Parathyroid adenoma (tissue), 2 donors: ENCODE results near the gene PRRX2.
A peak's percentile ranks its signal among the peaks of the same experiment; 100 is the strongest.
"Not testable (repeated sequence)": the region's sequence is repeated elsewhere in the genome, so short reads cannot be mapped to it uniquely, and the experiment has no call there.

Experiments
- H2AFZ ChIP-seq: fragments of 300-600 bp; sonication (generic); one replicate; pipeline ENCODE4 v1.7.0; 2017; ENCODE audit warnings: antibody characterized with exemption, mild to moderate bottlenecking
- H3K27ac ChIP-seq: fragments of 300-600 bp; sonication (generic); one replicate; pipeline ENCODE4 v1.7.0; 2017
- H3K27me3 ChIP-seq: fragments of 300-600 bp; sonication (generic); one replicate; pipeline ENCODE4 v1.7.0; 2017; ENCODE audit warnings: low read length; ENCODE audit not compliant: control insufficient read depth, insufficient read depth
- H3K36me3 ChIP-seq: fragments of 300-600 bp; sonication (generic); one replicate; pipeline ENCODE4 v1.7.0; 2017; ENCODE audit warnings: low read length; ENCODE audit not compliant: control insufficient read depth, insufficient read depth
- H3K4me1 ChIP-seq: fragments of 300-600 bp; sonication (generic); one replicate; pipeline ENCODE4 v1.7.0; 2017; ENCODE audit warnings: control low read depth
- H3K4me2 ChIP-seq: fragments of 300-600 bp; sonication (generic); one replicate; pipeline ENCODE4 v1.7.0; 2017; ENCODE audit warnings: low read length
- H3K4me3 ChIP-seq: fragments of 300-600 bp; sonication (generic); one replicate; pipeline ENCODE4 v1.7.0; 2017; ENCODE audit warnings: low read depth, low read length
- H3K79me2 ChIP-seq: fragments of 300-600 bp; sonication (generic); one replicate; pipeline ENCODE4 v1.7.0; 2017; ENCODE audit warnings: control low read depth
- H3K9ac ChIP-seq: fragments of 300-600 bp; sonication (generic); one replicate; pipeline ENCODE4 v1.7.0; 2017; ENCODE audit warnings: mild to moderate bottlenecking
- H3K9me3 ChIP-seq: fragments of 300-600 bp; sonication (generic); one replicate; pipeline ENCODE4 v1.7.0; 2017; ENCODE audit warnings: low read length; ENCODE audit not compliant: control insufficient read depth
- TF ChIP-seq, protein P1 (sequence below): fragments of 300-600 bp; sonication (generic); IDR thresholded peaks from one replicate; pipeline ENCODE4 v1.7.0; 2017; ENCODE audit warnings: antibody characterized with exemption, mild to moderate bottlenecking
- donor health status: primary hyperparathyroidism.

PRRX2 gene

DNA sequence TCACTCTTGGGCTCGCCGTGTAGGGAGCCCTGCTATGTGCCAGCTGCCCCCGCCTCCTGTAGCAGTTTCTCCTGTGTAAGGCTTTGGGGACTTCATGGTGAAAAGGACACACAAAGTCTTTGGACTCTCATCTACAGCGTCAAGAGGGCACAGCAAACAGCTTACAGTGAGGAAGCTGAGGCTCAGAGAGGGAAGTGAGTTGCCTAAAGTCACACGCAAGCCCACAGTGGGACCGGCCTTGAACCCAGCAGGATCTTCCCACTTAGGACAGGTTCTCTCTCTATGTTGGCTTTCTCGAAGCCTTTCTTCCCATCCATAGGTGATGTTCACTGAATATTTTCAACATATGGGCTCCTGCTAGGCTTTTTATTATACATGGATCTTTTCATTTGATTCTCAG, 9.8 kb upstream of the PRRX2 start:
- Histone ChIP-seq H3K79me2 (no peaks in the 10 kb centered on the region), H3K27me3 (no peaks in the 10 kb centered on the region), H3K9me3 (no peaks in the 10 kb centered on the region), H3K4me1 (no peaks in the 10 kb centered on the region), H3K36me3 (no peaks in the 10 kb centered on the region), H3K27ac (no peak overlapping the region), H3K4me3 (no peak overlapping the region), H2AFZ (no peak overlapping the region), H3K9ac (no peak overlapping the region), H3K4me2 (no peak overlapping the region)
- TF ChIP-seq, protein P1, sequence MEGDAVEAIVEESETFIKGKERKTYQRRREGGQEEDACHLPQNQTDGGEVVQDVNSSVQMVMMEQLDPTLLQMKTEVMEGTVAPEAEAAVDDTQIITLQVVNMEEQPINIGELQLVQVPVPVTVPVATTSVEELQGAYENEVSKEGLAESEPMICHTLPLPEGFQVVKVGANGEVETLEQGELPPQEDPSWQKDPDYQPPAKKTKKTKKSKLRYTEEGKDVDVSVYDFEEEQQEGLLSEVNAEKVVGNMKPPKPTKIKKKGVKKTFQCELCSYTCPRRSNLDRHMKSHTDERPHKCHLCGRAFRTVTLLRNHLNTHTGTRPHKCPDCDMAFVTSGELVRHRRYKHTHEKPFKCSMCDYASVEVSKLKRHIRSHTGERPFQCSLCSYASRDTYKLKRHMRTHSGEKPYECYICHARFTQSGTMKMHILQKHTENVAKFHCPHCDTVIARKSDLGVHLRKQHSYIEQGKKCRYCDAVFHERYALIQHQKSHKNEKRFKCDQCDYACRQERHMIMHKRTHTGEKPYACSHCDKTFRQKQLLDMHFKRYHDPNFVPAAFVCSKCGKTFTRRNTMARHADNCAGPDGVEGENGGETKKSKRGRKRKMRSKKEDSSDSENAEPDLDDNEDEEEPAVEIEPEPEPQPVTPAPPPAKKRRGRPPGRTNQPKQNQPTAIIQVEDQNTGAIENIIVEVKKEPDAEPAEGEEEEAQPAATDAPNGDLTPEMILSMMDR = no peak

DNA sequence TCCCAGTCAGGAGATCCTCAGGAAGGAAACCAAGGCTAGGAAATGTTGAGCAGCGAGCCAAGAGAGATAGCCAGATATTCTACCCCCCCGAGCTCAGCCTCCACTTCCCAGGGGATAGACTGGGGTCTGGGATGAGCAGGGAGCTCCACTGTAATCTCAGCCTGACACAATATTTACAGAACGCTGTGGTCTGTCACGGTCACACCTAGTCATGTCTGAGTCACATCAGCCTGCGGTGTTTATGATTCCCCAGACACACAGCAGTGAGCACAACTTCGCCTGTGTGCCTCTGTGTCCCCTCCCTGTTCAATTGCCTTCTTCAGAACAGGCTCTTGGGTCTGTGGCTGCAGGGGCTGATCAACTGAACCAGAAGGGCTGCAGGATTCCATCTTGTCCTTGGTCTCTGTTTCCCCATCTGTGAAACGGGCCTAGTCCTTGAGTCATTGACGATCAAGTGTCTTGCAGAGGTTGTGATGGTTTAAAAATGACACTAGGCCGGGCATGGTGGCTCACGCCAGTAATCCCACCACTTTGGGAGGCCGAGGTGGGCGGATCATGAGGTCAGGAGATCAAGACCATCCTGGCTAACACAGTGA, 8.6 kb upstream of the PRRX2 start:
- no peaks in the 10 kb centered on the region for H3K36me3 ChIP-seq
- no peak overlapping the region for H3K27ac ChIP-seq
- TF ChIP-seq, protein P1 = no peak
- H3K4me3 ChIP-seq = no peak overlapping the region
- no peak overlapping the region for H3K4me2 ChIP-seq
- H3K9me3 ChIP-seq = no peaks in the 10 kb centered on the region
- H3K4me1 ChIP-seq = no peaks in the 10 kb centered on the region
- no peaks in the 10 kb centered on the region for H3K27me3 ChIP-seq
- no peak overlapping the region for H3K9ac ChIP-seq
- H3K79me2 ChIP-seq = no peaks in the 10 kb centered on the region
- H2AFZ ChIP-seq = no peak overlapping the region

DNA sequence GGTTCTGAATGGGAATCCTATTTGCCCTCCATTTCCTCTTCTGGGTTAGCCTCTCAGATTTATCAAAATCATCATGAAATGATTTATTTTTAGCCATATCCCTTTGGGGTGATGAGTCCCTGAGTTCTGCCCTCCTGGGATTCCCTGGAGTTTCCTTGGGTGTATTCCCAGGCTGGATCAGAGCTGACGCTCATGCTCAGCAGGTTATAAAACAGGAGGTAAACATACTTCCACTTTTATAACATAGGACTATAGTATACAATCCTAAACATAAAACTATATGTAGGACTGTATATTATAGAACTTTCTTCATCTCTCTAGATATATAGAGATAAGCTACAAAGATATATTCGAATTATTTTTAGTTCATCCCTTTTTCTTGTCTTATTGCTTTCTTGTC, 4.4 kb upstream of the PRRX2 start:
- Histone ChIP-seq H2AFZ (no peak overlapping the region), H3K79me2 (no peaks in the 10 kb centered on the region), H3K27ac (no peak overlapping the region), H3K4me1 (no peaks in the 10 kb centered on the region), H3K36me3 (no peaks in the 10 kb centered on the region), H3K9ac (no peak overlapping the region), H3K27me3 (no peaks in the 10 kb centered on the region), H3K9me3 (no peaks in the 10 kb centered on the region), H3K4me3 (no peak overlapping the region), H3K4me2 (no peak overlapping the region)
- TF ChIP-seq, protein P1 = no peak

DNA sequence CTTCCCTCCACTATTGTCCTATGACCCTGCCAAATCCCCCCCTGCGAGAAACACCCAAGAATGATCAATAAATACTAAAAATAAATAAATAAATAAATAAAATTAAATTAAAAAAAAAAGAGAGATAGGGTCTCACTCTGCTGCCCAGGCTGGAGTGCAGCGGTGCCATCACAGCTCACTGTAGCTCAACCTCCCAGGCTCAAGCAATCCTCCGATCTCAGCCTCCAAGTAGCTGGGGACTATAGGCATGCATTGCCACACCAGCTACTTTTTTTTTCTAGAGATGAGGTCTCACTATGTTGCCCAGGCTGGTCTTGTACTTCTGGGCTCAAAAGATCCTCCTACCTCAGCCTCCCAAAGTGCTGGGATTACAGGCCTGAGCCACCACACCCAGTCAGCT, 3.2 kb upstream of the PRRX2 start:
- H3K27me3 ChIP-seq, H3K36me3 ChIP-seq, H3K4me3 ChIP-seq, H3K9ac ChIP-seq, H3K27ac ChIP-seq, H3K9me3 ChIP-seq, H3K79me2 ChIP-seq, H3K4me2 ChIP-seq, H3K4me1 ChIP-seq, H2AFZ ChIP-seq: not testable (repeated sequence)

DNA sequence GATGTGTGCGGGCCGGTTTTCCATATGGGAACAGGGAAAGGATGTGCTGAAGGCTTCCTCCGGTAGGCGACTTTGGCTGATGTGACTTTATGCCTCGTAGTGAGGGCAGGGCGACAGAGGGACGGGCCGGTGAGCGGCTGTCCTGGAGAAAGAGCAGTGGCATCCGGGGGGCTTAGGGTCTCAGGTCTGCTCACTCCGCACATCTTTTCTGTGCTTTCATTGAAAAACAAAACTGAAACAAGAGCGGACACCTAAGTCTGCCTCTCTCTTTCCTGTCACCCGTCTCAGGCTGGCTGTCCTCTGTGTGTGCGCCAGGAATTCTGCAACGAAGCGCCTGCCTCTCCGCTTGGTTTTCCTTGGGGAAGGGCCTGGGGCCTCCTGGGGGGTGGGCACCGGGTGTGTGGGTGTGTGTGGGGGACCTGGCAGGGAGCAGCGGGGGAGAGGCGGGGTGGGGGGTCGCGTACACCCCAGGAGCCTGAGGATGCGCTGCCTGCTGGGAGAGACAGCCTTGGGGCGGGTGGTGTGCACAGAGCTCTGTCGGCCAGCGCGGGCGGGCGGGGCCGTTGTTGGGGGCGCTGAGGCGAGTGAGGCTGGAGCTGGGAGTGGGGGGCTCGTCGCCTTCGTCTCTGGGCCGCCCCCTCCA, 580 bp upstream of the PRRX2 start:
- H3K36me3 ChIP-seq = no peaks in the 10 kb centered on the region

More for the DNA sequence above, 580 bp upstream of the PRRX2 start:
- no peaks in the 10 kb centered on the region for H3K79me2 ChIP-seq
- peak overlapping the region; percentile 45 for H3K4me3 ChIP-seq
- H3K27me3 ChIP-seq = no peaks in the 10 kb centered on the region
- H3K9me3 ChIP-seq = no peaks in the 10 kb centered on the region
- TF ChIP-seq, protein P1 = no peak
- peak overlapping the region; percentile 72 for H3K4me2 ChIP-seq
- peak overlapping the region; percentile 56 for H2AFZ ChIP-seq
- no peak overlapping the region for H3K9ac ChIP-seq
- H3K27ac ChIP-seq = no peak overlapping the region
- H3K4me1 ChIP-seq = no peaks in the 10 kb centered on the region
